HepG2 (cell line): Measurements from ENCODE around the gene MCC. TPM values are rescaled to one million over a fixed set of nuclear protein-coding genes. Genes with fewer than 3 reads are reported as not detected.

ENCODE experiments used
- ATAC-seq: fragments of 200-7000 bp; cut with Tn5 transposase; 3 replicates; pipeline ENCODE4 v1.9.1; 2020; ENCODE audit warnings: mild to moderate bottlenecking, moderate library complexity
- BruUV-seq: library from RNA; stranded (reverse); fragments of 400-500 nt; replicated peaks from 2 replicates; lab custom pipeline; 2021; lab: Mats Ljungman, UMichigan
- CTCF ChIA-PET: fragments of 300-600 bp; formaldehyde crosslinking; extraction: SDS; loops from one replicate; lab custom pipeline; 2021; ENCODE audit warnings: low total read pairs, inconsistent platforms, low intra/inter-chr PET ratio; lab: Yijun Ruan, JAX
- POLR2A ChIA-PET: fragments of 350-600 bp; sonication (Branson Sonifier 250); formaldehyde crosslinking; loops from one replicate; lab custom pipeline; 2020; ENCODE audit warnings: antibody characterized with exemption, inconsistent platforms; lab: Yijun Ruan, JAX
- DNase-seq: peaks from one replicate; pipeline ENCODE4 v3.0.0-alpha.2; 2015; ENCODE audit warnings: low spot score
- FAIRE-seq: peaks from 3 replicates; lab custom pipeline; 2011; peaks lifted over from hg19 to GRCh38; lab: Jason Lieb, UNC
- H2AFZ ChIP-seq: one replicate; pipeline ENCODE4 v1.6.1; 2011; ENCODE audit warnings: low read length, inconsistent platforms
- H3K27ac ChIP-seq: fragments of 300-600 bp; 3 replicates; pipeline ENCODE4 v1.8.0; 2011; ENCODE audit warnings: mixed run types, mild to moderate bottlenecking, mixed read lengths, low read length, inconsistent platforms; ENCODE audit not compliant: insufficient read depth; ENCODE audit errors: extremely low read length
- H3K27me3 ChIP-seq, 2 experiments: fragments of 200-600 bp in 1 of 2; 2 replicates in 1 of 2; 3 replicates in 1 of 2; pipeline versions ENCODE4 v1.6.0 to v1.8.0; 2011; ENCODE audit warnings: low read length in 2 of 2, mild to moderate bottlenecking in 2 of 2, moderate library complexity in 2 of 2, inconsistent platforms in 1 of 2; ENCODE audit not compliant: insufficient read depth in 2 of 2, control insufficient read depth in 1 of 2
- H3K36me3 ChIP-seq, 2 experiments: fragments of 200-600 bp in 1 of 2; replicated peaks in 1 of 2; 2 replicates in 1 of 2; 3 replicates in 1 of 2; pipeline versions ENCODE4 v1.5.1 to v1.8.0; 2011; ENCODE audit warnings: low read length in 2 of 2, inconsistent platforms in 1 of 2; ENCODE audit not compliant: insufficient read depth in 2 of 2, control insufficient read depth in 1 of 2
- H3K4me1 ChIP-seq: 2 replicates; pipeline ENCODE4 v1.5.1; 2012; ENCODE audit warnings: low read length, inconsistent platforms; ENCODE audit not compliant: insufficient read depth
- H3K4me2 ChIP-seq: 2 replicates; pipeline ENCODE4 v1.6.0; 2011; ENCODE audit warnings: low read depth, low read length, inconsistent platforms
- H3K4me3 ChIP-seq, 3 experiments: fragments of 200-600 bp in 1 of 3; sonication (generic), shearing (Covaris generic) in 1 of 3; replicated peaks in 1 of 3; 2 replicates each; pipeline ENCODE4 v1.5.1; 2011 to 2016; ENCODE audit warnings: low read length in 3 of 3, inconsistent platforms in 2 of 3, low read depth in 2 of 3, mild to moderate bottlenecking in 2 of 3, control low read depth in 1 of 3, mixed read lengths in 1 of 3; ENCODE audit not compliant: insufficient read depth in 1 of 3
- H3K79me2 ChIP-seq: one replicate; pipeline ENCODE4 v1.6.1; 2011; ENCODE audit warnings: low read length, inconsistent platforms; ENCODE audit not compliant: insufficient read depth
- H3K9ac ChIP-seq: 2 replicates; pipeline ENCODE4 v1.6.0; 2011; ENCODE audit warnings: mild to moderate bottlenecking, low read depth, low read length, inconsistent platforms; ENCODE audit not compliant: insufficient read depth
- H3K9me3 ChIP-seq: 2 replicates; pipeline ENCODE4 v1.5.1; 2012; ENCODE audit warnings: mild to moderate bottlenecking, low read length
- H4K20me1 ChIP-seq: 2 replicates; pipeline ENCODE4 v1.6.0; 2011; ENCODE audit warnings: inconsistent platforms, mild to moderate bottlenecking, low read length, moderate library complexity; ENCODE audit not compliant: insufficient read depth
- BORCS8-MEF2B ChIP-seq: sonication (generic); formaldehyde crosslinking; IDR thresholded peaks from 2 replicates; pipeline ENCODE4 v1.8.0; 2022; ENCODE audit warnings: mild to moderate bottlenecking, missing genetic modification reagents
- FOXA1 ChIP-seq, 2 experiments: fragments of 450-650 bp in 1 of 2; sonication (generic) in 1 of 2; formaldehyde crosslinking in 1 of 2; IDR thresholded peaks; 2 replicates each; pipeline versions ENCODE4 v1.4.0 to v1.6.1; 2016 to 2020; ENCODE audit warnings: missing genetic modification reagents in 1 of 2
- KMT2A ChIP-seq: sonication (generic); formaldehyde crosslinking; IDR thresholded peaks from 2 replicates; pipeline ENCODE4 v1.4.0; 2020; ENCODE audit warnings: missing genetic modification reagents
- LBX2 ChIP-seq: sonication (generic); formaldehyde crosslinking; IDR thresholded peaks from 2 replicates; pipeline ENCODE4 v1.5.0; 2020; ENCODE audit warnings: missing genetic modification reagents, mild to moderate bottlenecking, borderline replicate concordance
- NFYC ChIP-seq: IDR thresholded peaks from 2 replicates; pipeline ENCODE4 v1.6.1; 2016; ENCODE audit warnings: missing genetic modification reagents, missing compliant biosample characterization
- PHB2 ChIP-seq: fragments of 450-650 bp; IDR thresholded peaks from 2 replicates; pipeline ENCODE4 v1.6.1; 2018; ENCODE audit not compliant: partially characterized antibody
- REL ChIP-seq: sonication (generic); formaldehyde crosslinking; conservative IDR thresholded peaks from 2 replicates; pipeline ENCODE4 v1.8.0; 2022; ENCODE audit warnings: mild to moderate bottlenecking, missing genetic modification reagents, moderate library complexity
- REXO4 ChIP-seq: sonication (generic); formaldehyde crosslinking; IDR thresholded peaks from 2 replicates; pipeline ENCODE4 v1.8.0; 2022; ENCODE audit warnings: missing genetic modification reagents, mild to moderate bottlenecking, borderline replicate concordance
- SALL2 ChIP-seq: sonication (generic); formaldehyde crosslinking; IDR thresholded peaks from 2 replicates; pipeline ENCODE4 v1.8.1; 2023; ENCODE audit warnings: mild to moderate bottlenecking, missing genetic modification reagents, inconsistent platforms
- SP4 ChIP-seq: sonication (generic); formaldehyde crosslinking; IDR thresholded peaks from 2 replicates; pipeline ENCODE4 v1.8.1; 2023; ENCODE audit warnings: mild to moderate bottlenecking, missing genetic modification reagents
- TBX3 ChIP-seq: fragments of 450-650 bp; IDR thresholded peaks from 2 replicates; pipeline ENCODE4 v1.6.1; 2017; ENCODE audit warnings: antibody characterized with exemption, mild to moderate bottlenecking, inconsistent platforms, borderline replicate concordance
- TEF ChIP-seq: sonication (generic); formaldehyde crosslinking; IDR thresholded peaks from 2 replicates; pipeline ENCODE4 v1.5.0; 2020; ENCODE audit warnings: missing genetic modification reagents
- U2AF1 ChIP-seq: fragments of 200-400 bp; formaldehyde crosslinking; optimal IDR thresholded peaks from 2 replicates; pipeline ENCODE3; 2017; ENCODE audit warnings: mild to moderate bottlenecking, low read depth, low read length
- ZNF460 ChIP-seq: sonication (generic); formaldehyde crosslinking; IDR thresholded peaks from 2 replicates; pipeline ENCODE4 v1.5.1; 2020; ENCODE audit warnings: missing genetic modification reagents, mild to moderate bottlenecking, borderline replicate concordance
- ZNF547 ChIP-seq: sonication (generic); formaldehyde crosslinking; IDR thresholded peaks from 2 replicates; pipeline ENCODE4 v1.5.1; 2020; ENCODE audit warnings: mild to moderate bottlenecking, missing genetic modification reagents
- ZNF780A ChIP-seq: sonication (generic); formaldehyde crosslinking; IDR thresholded peaks from 2 replicates; pipeline ENCODE4 v1.8.0; 2022; ENCODE audit warnings: mild to moderate bottlenecking, missing genetic modification reagents, moderate library complexity
- WGBS: methylation state at CpG from one replicate; pipeline ENCODE4 v1.1.6; 2017; ENCODE audit warnings: low lambda C conversion rate; 5-methylcytosine and 5-hydroxymethylcytosine counted together
- in situ Hi-C: cut with HindIII; loops from 2 replicates; pipeline ENCODE4 v1.10.0; 2017; ENCODE audit warnings: low pct_unique_long_range_greater_than_20kb; ENCODE audit not compliant: extremely low pct_ligation_motif_present
- intact Hi-C: fragments of 100-400 bp; cut with micrococcal nuclease; formaldehyde crosslinking; loops from one replicate; pipeline ENCODE4 v1.10.0; 2022; ENCODE audit not compliant: unreplicated experiment
- polyA plus RNA-seq, 8 experiments: library from polyadenylated mRNA; depleted of rRNA in 3 of 8; stranded (reverse) in 7 of 8; unstranded in 1 of 8; fragments of >200 nt; fragmentation: Illumina TruSeq in 4 of 8; extraction: Trizol in 4 of 8; gene quantifications; 2 replicates each; pipeline versions ENCODE4 v1.2.1 to v1.2.3, GENCODE V29; 2011 to 2016; ENCODE audit warnings: low read depth in 4 of 8, missing spikeins in 1 of 8, mixed read lengths in 1 of 8; ENCODE audit not compliant: insufficient read depth in 1 of 8
- total RNA-seq, 5 experiments: library from RNA; depleted of rRNA; stranded (reverse); fragments of >200 nt; fragmentation: Illumina TruSeq; extraction: Trizol; gene quantifications; 2 replicates each; pipeline ENCODE4 v1.2.3, GENCODE V29; 2016; ENCODE audit warnings: low read depth in 1 of 5

The MCC gene
- total and polyA plus RNA-seq, 2 of the 13 experiments (the other 11 are each of a cell fraction or from before 2014, with no cell fraction given) = 0.55 to 2.4 TPM

GRCh38 chr5:113059232-113060040 is 428.8 kb downstream of the MCC start:
- no peaks in the 10 kb centered on the region for H3K79me2 ChIP-seq
- H3K4me1 ChIP-seq = no peaks in the 10 kb centered on the region
- H3K4me2 ChIP-seq = no peak overlapping the region
- H4K20me1 ChIP-seq = no peaks in the 10 kb centered on the region
- in situ Hi-C loops = no loop called here
- H3K27ac ChIP-seq = no peak overlapping the region
- no peaks in the 10 kb centered on the region for H3K9me3 ChIP-seq
- ChIA-PET CTCF (no interaction called here), POLR2A (no interaction called here)
- intact Hi-C loops = loop anchor here (5.0 kb wide), 1 partner anchor 143 kb away; no protein-coding TSS in a partner anchor
- no peaks in the 10 kb centered on the region for H3K36me3 ChIP-seq
- H2AFZ ChIP-seq = no peak overlapping the region
- FAIRE-seq (no peak), DNase-seq (no peak), ATAC-seq (no peak)
- no peaks in the 10 kb centered on the region for H3K27me3 ChIP-seq
- WGBS = 86% methylated on average over 19 of the region's 19 CpGs
- BruUV-seq = no TSS peak
- no peak for TF ChIP-seq BORCS8-MEF2B (CRISPR knock-in tag)
- no peak for TF ChIP-seq SP4
- TF ChIP-seq NFYC (CRISPR knock-in tag) = no peak
- TF ChIP-seq REXO4 = no peak
- TF ChIP-seq ZNF547 (CRISPR knock-in tag) = no peak
- TF ChIP-seq LBX2 (CRISPR knock-in tag) = no peak
- TF ChIP-seq TEF (CRISPR knock-in tag) = no peak
- TF ChIP-seq TBX3 = no peak
- no peak for TF ChIP-seq U2AF1
- no peak for TF ChIP-seq PHB2
- no peak for TF ChIP-seq REL (CRISPR knock-in tag)
- no peak for TF ChIP-seq SALL2
- no peak for TF ChIP-seq FOXA1 (IDR thresholded peaks at IDR 0.05)
- no peak for TF ChIP-seq FOXA1 (CRISPR knock-in tag; IDR thresholded peaks at IDR 0.05)
- TF ChIP-seq ZNF780A (CRISPR knock-in tag) = no peak
- TF ChIP-seq ZNF460 (CRISPR knock-in tag) = no peak
- no peak for TF ChIP-seq KMT2A
- TF ChIP-seq, all 625 proteins: peak for 0
- Histone ChIP-seq H3K4me3 (no peak overlapping the region), H3K9ac (no peak overlapping the region)
